Fibroblast of lung (primary cell): ENCODE measurements around the gene PARP12. TPM values are rescaled to one million over a fixed set of nuclear protein-coding genes. Genes with fewer than 3 reads are reported as not detected.

Experiments used
- DNase-seq, 2 donors: peaks; one replicate each; pipeline versions ENCODE4 v3.0.0 to v3.0.0-alpha.2; 2010; ENCODE audit warnings: low read depth in 2 of 2
- H2AFZ ChIP-seq: 2 replicates; pipeline ENCODE4 v1.5.1; 2012; ENCODE audit warnings: low read length, control low read depth, inconsistent platforms
- H3K27ac ChIP-seq: 2 replicates; pipeline ENCODE4 v1.5.1; 2011; ENCODE audit warnings: low read length, control low read depth; ENCODE audit not compliant: insufficient read depth
- H3K27me3 ChIP-seq: 2 replicates; pipeline ENCODE4 v1.5.1; 2011; ENCODE audit warnings: mild to moderate bottlenecking, low read length; ENCODE audit not compliant: control insufficient read depth, insufficient read depth
- H3K36me3 ChIP-seq: 2 replicates; pipeline ENCODE4 v1.5.1; 2011; ENCODE audit warnings: low read length; ENCODE audit not compliant: control insufficient read depth, insufficient read depth
- H3K4me1 ChIP-seq: 2 replicates; pipeline ENCODE4 v1.5.1; 2011; ENCODE audit warnings: low read length; ENCODE audit not compliant: control insufficient read depth, insufficient read depth; ENCODE audit errors: extremely low read depth
- H3K4me2 ChIP-seq: 2 replicates; pipeline ENCODE4 v1.5.1; 2011; ENCODE audit warnings: low read length, control low read depth; ENCODE audit not compliant: insufficient read depth; ENCODE audit errors: extremely low read depth
- H3K4me3 ChIP-seq, 4 experiments: fragments of 200-600 bp in 1 of 4; sonication (generic) in 1 of 4; replicated peaks in 1 of 4; 2 replicates each; pipeline ENCODE4 v1.5.1; 2011 to 2016; ENCODE audit warnings: low read length in 4 of 4, low read depth in 3 of 4, mild to moderate bottlenecking in 3 of 4, control low read depth in 2 of 4, inconsistent platforms in 1 of 4, mixed read lengths in 1 of 4; ENCODE audit not compliant: insufficient read depth in 1 of 4; ENCODE audit errors: control extremely low read depth in 1 of 4
- H3K79me2 ChIP-seq: 2 replicates; pipeline ENCODE4 v1.5.1; 2012; ENCODE audit warnings: mild to moderate bottlenecking, low read length, inconsistent platforms; ENCODE audit not compliant: control insufficient read depth, insufficient read depth
- H3K9ac ChIP-seq: 2 replicates; pipeline ENCODE4 v1.5.1; 2011; ENCODE audit warnings: mild to moderate bottlenecking, low read length, control low read depth; ENCODE audit not compliant: insufficient read depth
- H3K9me3 ChIP-seq: 2 replicates; pipeline ENCODE4 v1.5.1; 2012; ENCODE audit warnings: low read depth, low read length; ENCODE audit not compliant: control insufficient read depth, insufficient read depth
- H4K20me1 ChIP-seq: 2 replicates; pipeline ENCODE4 v1.5.1; 2011; ENCODE audit warnings: low read length; ENCODE audit not compliant: control insufficient read depth, insufficient read depth; ENCODE audit errors: extremely low read depth
- CTCF ChIP-seq, 2 donors: IDR thresholded peaks in 1 of 2; conservative IDR thresholded peaks in 1 of 2; 1 replicate in 1 of 2; 2 replicates in 1 of 2; pipeline ENCODE4 v1.5.1; 2011 to 2012; ENCODE audit warnings: low read length in 2 of 2, control low read depth in 1 of 2, inconsistent platforms in 1 of 2, low read depth in 1 of 2, mild to moderate bottlenecking in 1 of 2
- EZH2 ChIP-seq: IDR thresholded peaks from 2 replicates; pipeline ENCODE4 v1.5.1; 2012; ENCODE audit warnings: low read length, control low read depth, mild to moderate bottlenecking; ENCODE audit errors: missing control alignments
- polyA plus RNA-seq, 2 donors: library from polyadenylated mRNA; depleted of rRNA in 1 of 2; stranded (reverse) in 1 of 2; unstranded in 1 of 2; fragments of >200 nt; gene quantifications; 2 replicates each; pipeline ENCODE4 v1.2.1, GENCODE V29; 2011 to 2012; ENCODE audit warnings: missing spikeins in 1 of 2
- total RNA-seq: library from RNA; depleted of rRNA; stranded (reverse); fragments of >200 nt; gene quantifications from 2 replicates; pipeline ENCODE4 v1.2.1, GENCODE V29; 2014

PARP12 gene
- total and polyA plus RNA-seq, 2 donors (not counting 1 experiment from before 2014, with no cell fraction given) = 16.9 to 24.9 TPM

- DNase-seq = no peak
- no peak for TF ChIP-seq CTCF (conservative IDR thresholded peaks at IDR 0.05 in 1 of 2, IDR thresholded peaks at IDR 0.05 in 1 of 2; ENCODE audit: low read depth in 1 of 2, low read length in 2 of 2)
Measured at GRCh38 chr7:139990571-139991268, 72.0 kb downstream of the PARP12 start.

GRCh38 chr7:139990142-139990535 lies 72.6 kb downstream of the PARP12 start:
- Histone ChIP-seq H3K36me3 (no peaks in the 10 kb centered on the region), H2AFZ (no peak overlapping the region), H4K20me1 (no peaks in the 10 kb centered on the region), H3K9me3 (no peaks in the 10 kb centered on the region), H3K4me3 (no peak overlapping the region), H3K27ac (no peak overlapping the region), H3K9ac (no peak overlapping the region), H3K79me2 (no peaks in the 10 kb centered on the region), H3K4me2 (no peak overlapping the region), H3K4me1 (peaks cover 4% of the 10 kb centered on the region), H3K27me3 (peaks cover 2% of the 10 kb centered on the region)
- DNase-seq = no peak
- TF ChIP-seq EZH2 = no peak
- TF ChIP-seq CTCF (conservative IDR thresholded peaks at IDR 0.05 in 1 of 2, IDR thresholded peaks at IDR 0.05 in 1 of 2; ENCODE audit: low read depth in 1 of 2, low read length in 2 of 2) = no peak

More at GRCh38 chr7:139990571-139991268, 72.0 kb downstream of the PARP12 start:
- H3K9ac ChIP-seq = no peak overlapping the region
- H3K4me3 ChIP-seq = no peak overlapping the region
- no peaks in the 10 kb centered on the region for H3K79me2 ChIP-seq
- no peak overlapping the region for H3K27ac ChIP-seq
- H3K9me3 ChIP-seq = no peaks in the 10 kb centered on the region
- no peaks in the 10 kb centered on the region for H3K36me3 ChIP-seq
- H3K27me3 ChIP-seq = peaks cover under 1% of the 10 kb centered on the region
- peaks cover 7% of the 10 kb centered on the region for H3K4me1 ChIP-seq
- no peaks in the 10 kb centered on the region for H4K20me1 ChIP-seq
- H2AFZ ChIP-seq = no peak overlapping the region
- H3K4me2 ChIP-seq = no peak overlapping the region

GRCh38 chr7:139989366-139990141 lies 73.2 kb downstream of the PARP12 start:
- no peaks in the 10 kb centered on the region for H3K9me3 ChIP-seq
- TF ChIP-seq EZH2 = no peak
- TF ChIP-seq CTCF (conservative IDR thresholded peaks at IDR 0.05 in 1 of 2, IDR thresholded peaks at IDR 0.05 in 1 of 2; ENCODE audit: low read depth in 1 of 2, low read length in 2 of 2) = no peak
- H3K4me1 ChIP-seq = no peaks in the 10 kb centered on the region
- no peaks in the 10 kb centered on the region for H4K20me1 ChIP-seq
- no peak overlapping the region for H2AFZ ChIP-seq
- H3K4me3 ChIP-seq = no peak overlapping the region
- no peaks in the 10 kb centered on the region for H3K36me3 ChIP-seq
- H3K27me3 ChIP-seq = peaks cover 5% of the 10 kb centered on the region
- no peak for DNase-seq
- no peaks in the 10 kb centered on the region for H3K79me2 ChIP-seq
- H3K9ac ChIP-seq = no peak overlapping the region
- no peak overlapping the region for H3K4me2 ChIP-seq
- H3K27ac ChIP-seq = no peak overlapping the region
